Epithelial cell of proximal tubule (primary cell): ENCODE data around the gene NR3C1. TPM values are rescaled to one million over a fixed set of nuclear protein-coding genes. Genes with fewer than 3 reads are reported as not detected.

ENCODE experiments used
- DNase-seq: peaks from one replicate; pipeline ENCODE4 v3.0.0-alpha.2; 2011; ENCODE audit warnings: low read depth
- H3K4me3 ChIP-seq: 2 replicates; pipeline ENCODE4 v1.5.1; 2011; ENCODE audit warnings: low read depth, mild to moderate bottlenecking, low read length
- total RNA-seq: library from RNA; depleted of rRNA; stranded (reverse); fragments of >200 nt; gene quantifications from 2 replicates; pipeline ENCODE4 v1.2.3, GENCODE V29; 2015
- TF ChIP-seq, protein P1 (sequence below): conservative IDR thresholded peaks from 2 replicates; pipeline ENCODE4 v1.5.1; 2012; ENCODE audit warnings: low read depth, mild to moderate bottlenecking, low read length

NR3C1 gene
- total RNA-seq, 1 donor from 2014 or later = 14.6 TPM

DNA sequence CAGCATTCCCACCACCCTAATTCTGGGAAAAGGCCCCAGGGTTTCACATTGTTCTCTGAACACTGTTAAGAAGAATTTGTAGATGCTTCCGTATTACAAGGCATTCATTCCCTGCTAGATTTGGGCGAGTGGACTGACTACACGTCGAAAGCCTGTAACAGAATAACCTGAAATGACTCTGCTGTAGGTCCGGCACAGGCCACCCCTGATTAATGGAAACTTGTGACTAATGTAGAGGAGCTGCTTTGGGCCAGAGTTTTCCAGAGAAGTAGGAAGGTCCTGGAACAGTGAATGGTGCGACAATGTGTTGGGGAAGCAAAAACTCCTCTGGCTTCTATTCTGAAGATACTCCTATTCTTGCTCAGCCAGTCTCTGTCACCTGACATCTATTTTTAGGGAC lies 87.6 kb downstream of the NR3C1 start:
- H3K4me3 ChIP-seq = no peak overlapping the region
- TF ChIP-seq, protein P1, sequence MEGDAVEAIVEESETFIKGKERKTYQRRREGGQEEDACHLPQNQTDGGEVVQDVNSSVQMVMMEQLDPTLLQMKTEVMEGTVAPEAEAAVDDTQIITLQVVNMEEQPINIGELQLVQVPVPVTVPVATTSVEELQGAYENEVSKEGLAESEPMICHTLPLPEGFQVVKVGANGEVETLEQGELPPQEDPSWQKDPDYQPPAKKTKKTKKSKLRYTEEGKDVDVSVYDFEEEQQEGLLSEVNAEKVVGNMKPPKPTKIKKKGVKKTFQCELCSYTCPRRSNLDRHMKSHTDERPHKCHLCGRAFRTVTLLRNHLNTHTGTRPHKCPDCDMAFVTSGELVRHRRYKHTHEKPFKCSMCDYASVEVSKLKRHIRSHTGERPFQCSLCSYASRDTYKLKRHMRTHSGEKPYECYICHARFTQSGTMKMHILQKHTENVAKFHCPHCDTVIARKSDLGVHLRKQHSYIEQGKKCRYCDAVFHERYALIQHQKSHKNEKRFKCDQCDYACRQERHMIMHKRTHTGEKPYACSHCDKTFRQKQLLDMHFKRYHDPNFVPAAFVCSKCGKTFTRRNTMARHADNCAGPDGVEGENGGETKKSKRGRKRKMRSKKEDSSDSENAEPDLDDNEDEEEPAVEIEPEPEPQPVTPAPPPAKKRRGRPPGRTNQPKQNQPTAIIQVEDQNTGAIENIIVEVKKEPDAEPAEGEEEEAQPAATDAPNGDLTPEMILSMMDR = no peak
- no peak for DNase-seq

- TF ChIP-seq, protein P1 = no peak
- H3K4me3 ChIP-seq = no peak overlapping the region
- DNase-seq = no peak
These were observed 88.3 kb downstream of the NR3C1 start for GRCh38 chr5:143315214-143315613.

- no peak for DNase-seq
- H3K4me3 ChIP-seq = no peak overlapping the region
These were observed 88.8 kb downstream of the NR3C1 start for GRCh38 chr5:143314659-143315058.

DNA sequence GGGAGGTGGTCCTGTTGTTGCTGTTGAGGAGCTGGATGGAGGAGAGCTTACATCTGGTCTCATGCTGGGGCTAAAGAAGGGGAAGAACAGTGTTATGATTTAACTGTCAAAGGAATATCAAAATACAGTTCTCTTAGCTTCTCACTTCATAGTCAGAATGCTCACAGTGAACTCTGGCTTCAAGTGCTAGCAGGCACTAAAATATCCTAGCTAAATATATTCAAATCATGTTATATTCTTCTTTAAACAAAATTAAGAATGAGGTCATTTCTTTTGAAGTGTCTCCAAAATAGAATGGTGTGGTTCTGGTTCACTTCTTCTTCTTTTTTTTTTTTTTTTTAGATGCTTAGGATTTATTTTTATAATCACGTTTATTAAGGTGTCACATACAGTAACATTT lies 89.4 kb downstream of the NR3C1 start:
- TF ChIP-seq, protein P1 = no peak
- DNase-seq = no peak
- no peak overlapping the region for H3K4me3 ChIP-seq

More at GRCh38 chr5:143314659-143315058, 88.8 kb downstream of the NR3C1 start:
- TF ChIP-seq, protein P1 = no peak

DNA sequence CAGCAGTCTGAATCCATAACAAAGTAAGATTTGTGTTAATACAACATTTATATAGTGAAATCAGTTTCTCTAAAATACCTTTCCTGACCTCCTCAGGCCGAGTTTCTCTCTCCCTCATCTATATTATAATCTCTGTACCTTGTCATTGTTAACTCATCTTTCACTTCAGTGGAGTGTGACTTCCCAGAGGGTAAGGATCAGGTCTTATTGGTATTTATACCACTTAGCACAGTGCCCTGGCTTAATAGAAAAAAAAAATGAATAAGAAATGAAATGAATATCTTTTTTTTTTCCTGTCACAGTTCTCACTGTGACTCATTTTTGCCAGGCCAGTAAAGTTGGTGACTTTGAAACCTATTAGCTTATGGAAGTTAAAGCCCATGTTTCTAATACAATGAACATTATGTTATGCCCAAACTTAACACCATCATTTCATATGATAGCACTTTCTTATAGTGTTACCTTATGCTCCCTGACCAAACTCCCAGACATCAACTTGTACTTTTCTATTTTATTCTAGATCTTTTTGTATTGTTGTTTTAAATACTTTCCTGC lies 90.1 kb downstream of the NR3C1 start:
- no peak overlapping the region for H3K4me3 ChIP-seq
- no peak for DNase-seq
- TF ChIP-seq, protein P1 = no peak

GRCh38 chr5:143312822-143313221 lies 90.7 kb downstream of the NR3C1 start:
- TF ChIP-seq, protein P1 = no peak
- H3K4me3 ChIP-seq = no peak overlapping the region
- DNase-seq = no peak

GRCh38 chr5:143311955-143312354 lies 91.5 kb downstream of the NR3C1 start:
- DNase-seq = no peak
- H3K4me3 ChIP-seq = no peak overlapping the region
- TF ChIP-seq, protein P1 = no peak
